HCT116 (cell line): ENCODE data around the gene FSTL4.

ENCODE experiments used
- EZH2 ChIP-seq: fragments of 200-600 bp; sonication (generic); IDR thresholded peaks from 2 replicates; pipeline ENCODE4 v1.6.1; 2017; ENCODE audit warnings: antibody characterized with exemption, mixed run types
- POLR2A ChIP-seq: IDR thresholded peaks from 2 replicates; pipeline ENCODE4 v1.7.0; 2011; ENCODE audit warnings: borderline replicate concordance; ENCODE audit not compliant: insufficient read depth, insufficient read length; ENCODE audit errors: extremely low read depth
- TCF7L2 ChIP-seq: IDR thresholded peaks from 2 replicates; pipeline ENCODE4 v1.7.0; 2011; ENCODE audit warnings: borderline replicate concordance, inconsistent platforms; ENCODE audit not compliant: insufficient read depth, insufficient read length; ENCODE audit errors: extremely low read depth
- TF ChIP-seq, protein P1 (sequence below), 3 experiments: fragments of 200-600 bp in 1 of 3; sonication (generic) in 1 of 3; IDR thresholded peaks in 2 of 3; conservative IDR thresholded peaks in 1 of 3; 2 replicates each; pipeline ENCODE4 v1.5.1; 2012 to 2017; ENCODE audit warnings: low read depth in 2 of 3, low read length in 2 of 3, antibody characterized with exemption in 1 of 3, borderline replicate concordance in 1 of 3, control low read depth in 1 of 3, mild to moderate bottlenecking in 1 of 3, mixed read lengths in 1 of 3, mixed run types in 1 of 3, moderate library complexity in 1 of 3; ENCODE audit not compliant: insufficient read depth in 1 of 3

DNA sequence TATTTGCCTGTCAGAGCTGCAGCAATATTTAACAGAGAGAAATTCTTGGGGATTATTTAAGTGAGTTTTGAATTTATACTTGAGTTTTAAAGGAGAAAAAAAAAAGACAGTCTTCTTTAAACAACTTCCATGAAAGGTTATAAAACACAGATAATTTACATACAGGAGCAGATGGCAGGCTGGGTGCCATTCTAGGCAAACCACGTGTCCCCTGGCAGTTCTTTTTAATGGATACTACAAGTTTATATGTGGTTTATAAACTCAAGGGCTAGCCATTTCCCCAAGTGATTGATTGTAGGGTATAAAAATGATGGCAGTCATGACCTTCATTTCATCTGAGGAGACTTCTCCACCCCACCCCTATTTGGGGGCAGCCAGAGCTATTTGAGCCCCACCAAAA, 166.6 kb downstream of the FSTL4 start:
- no peak for TF ChIP-seq TCF7L2
- TF ChIP-seq EZH2 = no peak
- TF ChIP-seq, protein P1, sequence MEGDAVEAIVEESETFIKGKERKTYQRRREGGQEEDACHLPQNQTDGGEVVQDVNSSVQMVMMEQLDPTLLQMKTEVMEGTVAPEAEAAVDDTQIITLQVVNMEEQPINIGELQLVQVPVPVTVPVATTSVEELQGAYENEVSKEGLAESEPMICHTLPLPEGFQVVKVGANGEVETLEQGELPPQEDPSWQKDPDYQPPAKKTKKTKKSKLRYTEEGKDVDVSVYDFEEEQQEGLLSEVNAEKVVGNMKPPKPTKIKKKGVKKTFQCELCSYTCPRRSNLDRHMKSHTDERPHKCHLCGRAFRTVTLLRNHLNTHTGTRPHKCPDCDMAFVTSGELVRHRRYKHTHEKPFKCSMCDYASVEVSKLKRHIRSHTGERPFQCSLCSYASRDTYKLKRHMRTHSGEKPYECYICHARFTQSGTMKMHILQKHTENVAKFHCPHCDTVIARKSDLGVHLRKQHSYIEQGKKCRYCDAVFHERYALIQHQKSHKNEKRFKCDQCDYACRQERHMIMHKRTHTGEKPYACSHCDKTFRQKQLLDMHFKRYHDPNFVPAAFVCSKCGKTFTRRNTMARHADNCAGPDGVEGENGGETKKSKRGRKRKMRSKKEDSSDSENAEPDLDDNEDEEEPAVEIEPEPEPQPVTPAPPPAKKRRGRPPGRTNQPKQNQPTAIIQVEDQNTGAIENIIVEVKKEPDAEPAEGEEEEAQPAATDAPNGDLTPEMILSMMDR (IDR thresholded peaks at IDR 0.05 in 2 of 3, conservative IDR thresholded peaks at IDR 0.05 in 1 of 3; ENCODE audit: borderline replicate concordance in 1 of 3, insufficient read depth in 1 of 3, low read depth in 2 of 3, low read length in 2 of 3) = no peak
- TF ChIP-seq POLR2A = no peak
